Fibroblast of skin of left quadriceps (primary cell): ENCODE results near the gene MICAL1.
"Not testable (repeated sequence)": the region's sequence is repeated elsewhere in the genome, so short reads cannot be mapped to it uniquely, and the experiment has no call there.

ENCODE experiments used
- DNase-seq, 2 experiments: peaks; one replicate each; pipeline ENCODE4 v3.0.0-alpha.2; 2013; ENCODE audit warnings: low read depth in 2 of 2

The MICAL1 gene

GRCh38 chr6:109475625-109476024 is 20.1 kb upstream of the MICAL1 start:
- no peak for DNase-seq

GRCh38 chr6:109474995-109475394 is 19.4 kb upstream of the MICAL1 start:
- no peak for DNase-seq

GRCh38 chr6:109473120-109473519 is 17.5 kb upstream of the MICAL1 start:
- no peak for DNase-seq

GRCh38 chr6:109472132-109472995 is 16.8 kb upstream of the MICAL1 start:
- no peak for DNase-seq

- no peak for DNase-seq
Measured at GRCh38 chr6:109471105-109471810, 15.7 kb upstream of the MICAL1 start.

- no peak for DNase-seq
Measured at GRCh38 chr6:109469591-109470189, 14.1 kb upstream of the MICAL1 start.

GRCh38 chr6:109467696-109468095 is 12.1 kb upstream of the MICAL1 start:
- no peak for DNase-seq

- DNase-seq = no peak
Measured at GRCh38 chr6:109466212-109466923, 10.8 kb upstream of the MICAL1 start.

GRCh38 chr6:109465772-109466171 is 10.2 kb upstream of the MICAL1 start:
- no peak for DNase-seq

- DNase-seq = no peak
Measured at GRCh38 chr6:109461733-109462526, 6.4 kb upstream of the MICAL1 start.

GRCh38 chr6:109461205-109461604 is 5.6 kb upstream of the MICAL1 start:
- DNase-seq = not testable (repeated sequence)

- no peak for DNase-seq
Measured at GRCh38 chr6:109460161-109460829, 4.7 kb upstream of the MICAL1 start.

GRCh38 chr6:109458774-109459531 is 3.4 kb upstream of the MICAL1 start:
- DNase-seq = no peak

GRCh38 chr6:109457562-109457996 is 2.0 kb upstream of the MICAL1 start:
- DNase-seq = no peak

- DNase-seq = no peak
Measured at GRCh38 chr6:109456710-109457561, 1.4 kb upstream of the MICAL1 start.

GRCh38 chr6:109456111-109456583 is 575 bp upstream of the MICAL1 start:
- DNase-seq = no peak

GRCh38 chr6:109454496-109455436 is 806 bp downstream of the MICAL1 start:
- no peak for DNase-seq
